ENCODE data around the gene SPATA45.
"Not testable (repeated sequence)": the region's sequence is repeated elsewhere in the genome, so short reads cannot be mapped to it uniquely, and the experiment has no call there.

The SPATA45 gene

GRCh38 chr1:212838145-212838544, 9.3 kb downstream of the SPATA45 start:
- no peaks in the 10 kb centered on the region for H3K9me3 ChIP-seq (ENCODE audit: insufficient read depth, low read length)
- H3K9me2 ChIP-seq (replicated peaks; ENCODE audit: insufficient read depth, low read length) = no peaks in the 10 kb centered on the region
- H2AFZ ChIP-seq (ENCODE audit: low read depth, low read length, severe bottlenecking) = no peak overlapping the region
- no peaks in the 10 kb centered on the region for H3K27me3 ChIP-seq (ENCODE audit: low read length)
- H3K36me3 ChIP-seq (ENCODE audit: low read length) = no peaks in the 10 kb centered on the region
- H3K4me2 ChIP-seq (ENCODE audit: low read depth, low read length, poor library complexity, severe bottlenecking) = no peak overlapping the region
- no peak for TF ChIP-seq EZH2phosphoT487 (conservative IDR thresholded peaks at IDR 0.05; ENCODE audit: low read length)
- TF ChIP-seq, protein P1, sequence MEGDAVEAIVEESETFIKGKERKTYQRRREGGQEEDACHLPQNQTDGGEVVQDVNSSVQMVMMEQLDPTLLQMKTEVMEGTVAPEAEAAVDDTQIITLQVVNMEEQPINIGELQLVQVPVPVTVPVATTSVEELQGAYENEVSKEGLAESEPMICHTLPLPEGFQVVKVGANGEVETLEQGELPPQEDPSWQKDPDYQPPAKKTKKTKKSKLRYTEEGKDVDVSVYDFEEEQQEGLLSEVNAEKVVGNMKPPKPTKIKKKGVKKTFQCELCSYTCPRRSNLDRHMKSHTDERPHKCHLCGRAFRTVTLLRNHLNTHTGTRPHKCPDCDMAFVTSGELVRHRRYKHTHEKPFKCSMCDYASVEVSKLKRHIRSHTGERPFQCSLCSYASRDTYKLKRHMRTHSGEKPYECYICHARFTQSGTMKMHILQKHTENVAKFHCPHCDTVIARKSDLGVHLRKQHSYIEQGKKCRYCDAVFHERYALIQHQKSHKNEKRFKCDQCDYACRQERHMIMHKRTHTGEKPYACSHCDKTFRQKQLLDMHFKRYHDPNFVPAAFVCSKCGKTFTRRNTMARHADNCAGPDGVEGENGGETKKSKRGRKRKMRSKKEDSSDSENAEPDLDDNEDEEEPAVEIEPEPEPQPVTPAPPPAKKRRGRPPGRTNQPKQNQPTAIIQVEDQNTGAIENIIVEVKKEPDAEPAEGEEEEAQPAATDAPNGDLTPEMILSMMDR (IDR thresholded peaks at IDR 0.05; ENCODE audit: insufficient read depth, low read length, poor library complexity, severe bottlenecking) = no peak
- H3K4me3 ChIP-seq (ENCODE audit: insufficient read depth, low read length, poor library complexity, severe bottlenecking) = no peak overlapping the region
- no peak overlapping the region for H3K27ac ChIP-seq (ENCODE audit: low read depth, low read length)
- no peak overlapping the region for H3K9ac ChIP-seq (ENCODE audit: low read length)
- no peaks in the 10 kb centered on the region for H4K20me1 ChIP-seq (ENCODE audit: low read depth, low read length)
- H3K79me2 ChIP-seq (ENCODE audit: insufficient read depth, low read length) = no peaks in the 10 kb centered on the region
- H3F3A ChIP-seq (ENCODE audit: insufficient read depth) = no peaks in the 10 kb centered on the region

DNA sequence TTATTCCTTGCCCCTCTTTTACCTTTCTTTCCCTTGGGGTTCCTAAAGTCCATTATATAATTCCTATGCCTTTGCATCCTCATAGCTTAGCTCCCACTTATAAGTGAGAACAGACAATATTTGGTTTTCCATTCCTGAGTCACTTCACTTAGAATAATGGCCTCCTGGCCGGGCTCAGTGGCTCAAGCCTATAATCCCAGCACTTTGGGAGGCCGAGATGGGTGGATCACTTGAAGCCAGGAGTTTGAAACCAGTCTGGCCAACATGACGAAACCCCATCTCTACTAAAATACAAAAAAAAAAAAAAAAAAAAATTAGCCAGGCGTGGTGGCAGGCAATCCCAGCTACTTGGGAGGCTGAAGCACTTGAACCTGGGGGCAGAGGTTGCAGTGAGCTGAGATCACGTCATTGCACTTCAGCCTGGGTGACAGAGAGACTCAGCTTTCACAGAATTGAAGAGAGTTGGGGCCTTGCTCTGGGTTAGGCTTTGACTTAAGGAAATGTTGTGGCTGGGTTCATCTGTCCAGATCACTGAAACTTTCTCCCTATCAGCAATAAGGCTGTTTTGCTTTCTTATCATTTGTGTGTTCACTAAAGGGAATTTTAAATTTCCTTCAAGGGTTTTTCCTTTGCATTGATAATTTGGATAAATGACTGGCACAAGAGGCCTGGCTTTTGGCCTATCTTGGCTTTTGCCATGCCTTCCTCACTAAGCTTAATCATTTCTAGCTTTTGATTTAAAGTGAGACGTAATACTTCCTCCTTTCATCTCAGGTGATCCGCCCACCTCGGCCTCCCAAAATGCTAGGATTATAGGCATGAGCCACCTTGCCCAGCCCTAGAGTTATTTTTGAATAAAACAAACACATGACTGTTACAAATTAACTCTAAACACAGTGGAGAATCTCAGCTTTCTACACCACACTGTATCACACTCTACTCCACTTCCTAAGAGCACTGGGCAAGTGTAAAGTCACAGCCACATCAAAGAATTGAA, 13.9 kb downstream of the SPATA45 start:
- not testable (repeated sequence) for H3K9ac ChIP-seq (ENCODE audit: low read length); H2AFZ ChIP-seq (ENCODE audit: low read depth, low read length, severe bottlenecking); H3K27ac ChIP-seq (ENCODE audit: low read depth, low read length); H3K9me2 ChIP-seq (replicated peaks; ENCODE audit: insufficient read depth, low read length); H3K9me3 ChIP-seq (ENCODE audit: insufficient read depth, low read length); H3K27me3 ChIP-seq (ENCODE audit: low read length); H3K36me3 ChIP-seq (ENCODE audit: low read length); H4K20me1 ChIP-seq (ENCODE audit: low read depth, low read length); H3F3A ChIP-seq (ENCODE audit: insufficient read depth); H3K4me3 ChIP-seq (ENCODE audit: insufficient read depth, low read length, poor library complexity, severe bottlenecking); H3K4me2 ChIP-seq (ENCODE audit: low read depth, low read length, poor library complexity, severe bottlenecking); H3K79me2 ChIP-seq (ENCODE audit: insufficient read depth, low read length)

- H3K9me3 ChIP-seq (ENCODE audit: insufficient read depth, low read length) = peaks cover 11% of the 10 kb centered on the region; the same call in 1 of the 2 replicates
- H3F3A ChIP-seq (ENCODE audit: insufficient read depth) = no peaks in the 10 kb centered on the region
- H3K36me3 ChIP-seq (ENCODE audit: low read length) = no peaks in the 10 kb centered on the region
- no peak overlapping the region for H3K4me2 ChIP-seq (ENCODE audit: low read depth, low read length, poor library complexity, severe bottlenecking)
- no peak overlapping the region for H3K4me3 ChIP-seq (ENCODE audit: insufficient read depth, low read length, poor library complexity, severe bottlenecking)
- H3K9me2 ChIP-seq (replicated peaks; ENCODE audit: insufficient read depth, low read length) = no peaks in the 10 kb centered on the region
- no peak for TF ChIP-seq EZH2phosphoT487 (conservative IDR thresholded peaks at IDR 0.05; ENCODE audit: low read length)
- TF ChIP-seq, protein P1 (IDR thresholded peaks at IDR 0.05; ENCODE audit: insufficient read depth, low read length, poor library complexity, severe bottlenecking) = no peak
- H3K27ac ChIP-seq (ENCODE audit: low read depth, low read length) = no peak overlapping the region
- no peaks in the 10 kb centered on the region for H3K27me3 ChIP-seq (ENCODE audit: low read length)
- H3K9ac ChIP-seq (ENCODE audit: low read length) = no peak overlapping the region
- no peaks in the 10 kb centered on the region for H3K79me2 ChIP-seq (ENCODE audit: insufficient read depth, low read length)
- no peaks in the 10 kb centered on the region for H4K20me1 ChIP-seq (ENCODE audit: low read depth, low read length)
- no peak overlapping the region for H2AFZ ChIP-seq (ENCODE audit: low read depth, low read length, severe bottlenecking)
Measured at GRCh38 chr1:212828395-212828794, 19.1 kb downstream of the SPATA45 start.

DNA sequence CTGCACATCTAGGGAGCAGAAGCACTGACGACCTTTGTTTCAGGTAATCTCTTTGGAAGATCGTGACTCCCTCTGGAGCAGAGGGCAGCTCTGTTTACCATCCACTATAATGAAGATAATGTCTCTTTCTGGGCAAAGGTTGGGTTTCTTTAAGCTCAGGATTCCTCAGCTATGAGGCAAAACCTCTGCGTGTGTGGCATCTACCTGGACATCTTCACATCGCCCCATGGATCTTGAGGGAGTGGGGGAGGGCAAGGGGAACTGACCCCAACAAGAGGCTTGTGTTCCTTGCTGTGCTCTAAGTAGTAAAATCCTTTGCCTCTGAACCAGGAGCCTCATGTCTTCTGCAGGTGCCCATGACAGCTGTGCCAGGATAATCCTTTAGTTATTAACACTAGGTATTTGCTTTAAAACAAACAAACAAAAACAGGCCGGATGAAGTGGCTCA, 19.6 kb downstream of the SPATA45 start:
- Histone ChIP-seq H3K79me2 (ENCODE audit: insufficient read depth, low read length) (no peaks in the 10 kb centered on the region), H3K4me2 (ENCODE audit: low read depth, low read length, poor library complexity, severe bottlenecking) (no peak overlapping the region)

More for the DNA sequence above, 19.6 kb downstream of the SPATA45 start:
- H3K27ac ChIP-seq (ENCODE audit: low read depth, low read length) = no peak overlapping the region
- H3K27me3 ChIP-seq (ENCODE audit: low read length) = no peaks in the 10 kb centered on the region
- H3K9me3 ChIP-seq (ENCODE audit: insufficient read depth, low read length) = peaks cover 11% of the 10 kb centered on the region; the same call in 1 of the 2 replicates
- TF ChIP-seq, protein P1 (IDR thresholded peaks at IDR 0.05; ENCODE audit: insufficient read depth, low read length, poor library complexity, severe bottlenecking) = no peak
- TF ChIP-seq EZH2phosphoT487 (conservative IDR thresholded peaks at IDR 0.05; ENCODE audit: low read length) = no peak
- no peak overlapping the region for H3K9ac ChIP-seq (ENCODE audit: low read length)
- no peaks in the 10 kb centered on the region for H3K36me3 ChIP-seq (ENCODE audit: low read length)
- H3K4me3 ChIP-seq (ENCODE audit: insufficient read depth, low read length, poor library complexity, severe bottlenecking) = no peak overlapping the region
- H3F3A ChIP-seq (ENCODE audit: insufficient read depth) = no peaks in the 10 kb centered on the region
- no peak overlapping the region for H2AFZ ChIP-seq (ENCODE audit: low read depth, low read length, severe bottlenecking)
- H4K20me1 ChIP-seq (ENCODE audit: low read depth, low read length) = no peaks in the 10 kb centered on the region
- H3K9me2 ChIP-seq (replicated peaks; ENCODE audit: insufficient read depth, low read length) = no peaks in the 10 kb centered on the region
